NCI-H446 treated with DMSO at 0.1 percent for 48 hours (cell line): ENCODE results near the gene NAV3.

Experiments
- DNase-seq: peaks from one replicate; lab custom pipeline; 2025; lab: John Stamatoyannopoulos, UW

NAV3 gene

GRCh38 chr12:77993658-77994057 is 163.0 kb downstream of the NAV3 start:
- DNase-seq, result no peak

DNA sequence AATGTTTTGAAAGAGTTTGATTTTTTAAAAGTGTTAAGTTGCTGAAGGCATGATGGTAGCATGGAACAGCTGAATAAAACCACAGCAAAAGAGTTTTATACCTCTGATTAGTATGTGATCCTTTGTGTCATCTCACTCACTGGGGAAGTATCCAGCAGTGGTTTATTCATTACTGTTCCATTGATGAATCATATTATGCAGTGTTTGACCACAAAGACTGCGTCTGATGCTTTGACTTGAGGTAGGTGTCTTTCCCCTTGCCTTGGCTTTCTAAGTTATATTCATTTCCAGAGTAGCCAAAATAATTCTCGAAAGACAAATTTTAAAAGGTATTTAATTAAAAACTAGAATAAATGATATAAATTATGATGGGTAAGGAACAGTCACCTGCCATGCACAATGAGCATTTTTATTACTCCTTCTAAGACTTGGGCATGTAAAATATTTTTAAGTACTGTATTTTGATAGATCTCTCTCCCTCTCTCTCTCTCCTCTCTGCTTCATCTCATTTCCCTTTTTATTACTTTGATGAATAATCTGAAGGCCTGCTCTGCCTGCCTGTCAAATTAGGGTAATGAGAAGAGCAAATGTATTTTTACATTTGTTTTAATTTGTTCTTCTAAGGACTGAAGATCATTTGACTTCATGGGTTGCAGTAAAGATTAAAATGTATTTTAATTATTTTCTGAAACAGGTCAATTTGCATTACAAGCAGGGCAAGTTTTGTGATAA is 164.9 kb downstream of the NAV3 start:
- no peak for DNase-seq

DNA sequence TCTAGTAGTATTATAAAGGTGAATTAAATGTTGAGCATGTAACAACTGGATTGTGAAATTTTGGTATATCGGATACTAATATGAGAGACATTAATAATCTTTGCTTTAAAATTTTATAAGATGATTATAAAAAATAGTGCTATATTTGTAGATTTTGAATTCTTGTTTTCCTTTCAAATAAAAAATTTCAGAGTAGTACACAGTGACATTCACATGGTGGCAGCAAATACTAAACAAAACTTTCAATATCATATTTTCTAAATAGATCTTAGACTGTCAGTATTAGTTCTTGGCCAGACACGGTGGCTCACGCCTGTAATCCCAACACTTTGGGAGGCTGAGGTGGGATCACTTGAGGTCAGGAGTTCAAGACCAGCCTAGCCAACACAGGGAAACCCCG is 166.0 kb downstream of the NAV3 start:
- no peak for DNase-seq

DNA sequence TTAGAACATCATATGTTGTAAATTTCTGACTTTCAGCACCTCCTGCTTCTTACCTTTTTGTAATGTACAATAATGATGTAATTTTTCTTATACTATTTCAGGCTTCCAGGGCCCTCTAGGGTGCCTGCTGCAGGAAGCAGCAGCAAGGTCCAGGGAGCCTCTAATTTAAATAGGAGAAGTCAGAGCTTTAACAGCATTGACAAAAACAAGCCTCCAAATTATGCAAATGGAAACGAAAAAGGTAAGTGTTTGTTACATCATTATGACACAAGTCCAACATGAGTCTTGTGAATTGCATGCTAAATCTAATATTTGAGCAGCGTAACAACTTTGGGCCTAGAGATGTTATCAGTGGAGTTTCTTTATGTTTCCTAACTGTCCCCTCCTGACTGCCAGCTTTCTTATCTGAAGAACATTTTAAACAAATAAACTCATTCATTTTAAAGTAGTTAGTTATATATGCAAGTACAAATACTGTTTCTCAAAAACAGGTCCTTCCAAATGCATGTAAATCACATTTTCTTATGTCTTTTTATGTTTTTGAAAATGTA is 167.6 kb downstream of the NAV3 start:
- no peak for DNase-seq

DNA sequence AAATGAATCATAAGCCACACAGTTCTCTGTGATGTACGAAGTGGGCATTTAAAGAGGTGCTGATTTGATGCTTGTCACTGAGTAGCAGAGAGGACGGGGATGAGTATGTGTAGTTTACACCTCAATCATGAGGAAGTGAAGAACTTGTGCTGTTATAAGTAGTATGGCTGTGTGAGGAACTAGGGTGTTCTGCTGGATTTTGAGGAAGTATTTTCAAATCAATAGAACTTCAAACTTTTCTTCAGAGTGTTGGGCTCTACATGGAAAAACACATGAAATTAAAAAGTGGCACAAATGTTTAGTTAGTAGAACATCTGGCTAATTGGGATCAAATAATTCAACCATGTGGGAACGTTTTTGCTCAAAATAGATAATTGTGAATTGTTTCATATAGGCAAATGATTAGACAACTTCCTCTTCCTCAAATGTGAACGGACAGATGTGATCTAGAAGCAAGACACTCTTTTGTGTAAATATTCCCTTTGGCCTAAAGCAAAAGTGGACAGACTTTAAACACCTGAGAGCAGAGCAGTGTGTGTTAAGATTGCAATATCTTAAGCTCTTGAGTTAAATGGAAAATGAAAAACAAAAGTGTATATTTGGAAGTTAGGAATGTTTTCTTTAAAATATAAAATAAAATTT is 168.5 kb downstream of the NAV3 start:
- no peak for DNase-seq

- DNase-seq, result peak; percentile 27
Measured at GRCh38 chr12:78002878-78003277, 172.2 kb downstream of the NAV3 start.

- no peak for DNase-seq
Measured at GRCh38 chr12:78004249-78005093, 173.8 kb downstream of the NAV3 start.

GRCh38 chr12:78005094-78005492 is 174.4 kb downstream of the NAV3 start:
- DNase-seq, result no peak

- DNase-seq, result no peak
Measured at GRCh38 chr12:78007173-78007572, 176.5 kb downstream of the NAV3 start.

DNA sequence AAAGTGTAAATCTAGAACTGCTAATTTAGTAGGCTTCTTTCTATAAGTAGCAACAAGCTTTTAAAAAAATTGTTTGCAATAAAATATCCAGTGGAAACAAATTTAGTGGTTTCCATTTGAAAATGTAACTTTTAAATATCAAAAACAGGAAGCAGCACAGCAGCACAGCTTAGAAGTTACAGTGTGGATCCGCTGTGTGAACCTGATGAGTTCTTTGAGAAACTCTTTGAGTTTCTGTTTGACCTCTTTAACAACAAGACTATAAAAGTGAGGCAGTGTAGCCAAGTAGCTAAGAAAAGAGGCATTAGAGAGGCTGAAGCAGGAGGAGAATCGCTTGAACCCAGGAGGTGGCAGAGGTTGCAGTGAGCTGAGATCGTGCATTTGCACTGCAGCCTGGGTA is 178.3 kb downstream of the NAV3 start:
- DNase-seq, result no peak

DNA sequence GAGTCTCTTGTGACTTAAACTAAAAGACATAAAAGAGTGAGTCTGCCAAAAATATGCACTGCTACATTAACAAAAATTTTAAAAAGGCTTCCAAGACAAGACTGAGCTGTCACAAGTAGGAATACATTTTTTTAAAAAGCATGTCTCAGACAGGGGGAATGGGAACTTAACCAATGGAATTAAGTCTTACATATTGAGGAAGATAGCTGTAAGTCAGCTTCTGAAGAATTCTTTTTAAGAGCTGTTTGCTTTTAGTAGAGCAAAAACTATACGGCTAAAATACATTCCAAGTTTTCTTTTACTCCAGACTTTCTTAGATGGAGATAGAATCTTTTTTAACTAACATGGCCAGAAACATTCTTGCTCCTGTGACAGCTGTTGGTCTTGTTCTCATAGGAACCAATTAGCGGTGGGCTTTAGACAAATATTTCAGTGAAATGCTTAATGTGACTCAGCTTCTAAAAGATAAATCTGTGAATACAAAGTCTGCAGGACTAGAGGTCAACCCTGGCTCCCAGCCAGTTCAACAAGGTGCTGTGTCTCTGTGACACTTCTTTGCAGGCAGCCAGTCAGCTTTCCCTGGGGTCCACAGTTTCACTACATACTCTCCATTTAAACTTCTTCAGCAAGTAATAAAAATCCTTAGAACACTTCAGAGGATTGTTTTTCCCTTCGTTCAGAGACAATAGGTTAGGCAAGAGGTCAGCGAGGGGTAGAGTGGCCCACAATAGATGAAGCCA is 187.6 kb downstream of the NAV3 start:
- no peak for DNase-seq

- no peak for DNase-seq
Measured at GRCh38 chr12:78018939-78019338, 188.2 kb downstream of the NAV3 start.

DNA sequence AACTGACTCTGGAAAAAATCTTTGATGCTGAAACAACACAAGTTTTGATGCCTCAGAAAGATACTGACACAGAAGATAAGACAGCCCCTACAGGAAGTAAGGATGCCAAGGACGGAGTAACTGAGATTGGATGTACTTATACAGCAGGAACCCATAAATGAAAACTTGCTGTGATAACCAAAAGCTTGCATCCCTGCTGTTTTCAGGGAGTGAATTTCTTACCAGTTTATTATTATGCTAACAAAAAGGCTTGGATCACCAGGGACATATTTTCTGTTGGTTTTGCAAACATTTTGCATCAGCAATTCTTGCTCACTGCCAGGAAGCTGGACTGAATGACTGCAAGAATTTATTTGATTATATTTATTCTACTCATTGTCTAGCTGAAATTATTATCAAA is 197.7 kb downstream of the NAV3 start:
- no peak for DNase-seq

- no peak for DNase-seq
Measured at GRCh38 chr12:78034025-78034424, 203.3 kb downstream of the NAV3 start.

- no peak for DNase-seq
Measured at GRCh38 chr12:78035901-78036606, 205.4 kb downstream of the NAV3 start.

GRCh38 chr12:78036874-78037273 is 206.2 kb downstream of the NAV3 start:
- DNase-seq, result no peak

- DNase-seq, result no peak
Measured at GRCh38 chr12:78037707-78038106, 207.0 kb downstream of the NAV3 start.

GRCh38 chr12:78038541-78038940 is 207.8 kb downstream of the NAV3 start:
- DNase-seq, result no peak

GRCh38 chr12:78038986-78039385 is 208.3 kb downstream of the NAV3 start:
- no peak for DNase-seq

- DNase-seq, result no peak
Measured at GRCh38 chr12:78040111-78040510, 209.4 kb downstream of the NAV3 start.

DNA sequence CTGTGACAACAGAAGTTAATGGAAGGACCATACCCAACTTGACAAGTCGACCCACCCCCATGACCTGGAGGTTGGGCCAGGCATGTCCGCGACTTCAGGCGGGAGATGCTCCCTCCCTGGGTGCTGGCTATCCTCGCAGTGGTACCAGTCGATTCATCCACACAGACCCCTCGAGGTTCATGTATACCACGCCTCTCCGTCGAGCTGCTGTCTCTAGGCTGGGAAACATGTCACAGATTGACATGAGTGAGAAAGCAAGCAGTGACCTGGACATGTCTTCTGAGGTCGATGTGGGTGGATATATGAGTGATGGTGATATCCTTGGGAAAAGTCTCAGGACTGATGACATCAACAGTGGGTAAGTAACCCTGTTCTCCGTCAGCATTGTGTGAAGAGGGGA is 220.1 kb downstream of the NAV3 start:
- no peak for DNase-seq
